Measurements from ENCODE around the gene PPTC7. TPM values are rescaled to one million over a fixed set of nuclear protein-coding genes. Genes with fewer than 3 reads are reported as not detected.
A peak's percentile ranks its signal among the peaks of the same experiment; 100 is the strongest.

Gene PPTC7
- total and polyA plus RNA-seq, 12 donors, result 18.9 to 162 (median 76.3) TPM

DNA sequence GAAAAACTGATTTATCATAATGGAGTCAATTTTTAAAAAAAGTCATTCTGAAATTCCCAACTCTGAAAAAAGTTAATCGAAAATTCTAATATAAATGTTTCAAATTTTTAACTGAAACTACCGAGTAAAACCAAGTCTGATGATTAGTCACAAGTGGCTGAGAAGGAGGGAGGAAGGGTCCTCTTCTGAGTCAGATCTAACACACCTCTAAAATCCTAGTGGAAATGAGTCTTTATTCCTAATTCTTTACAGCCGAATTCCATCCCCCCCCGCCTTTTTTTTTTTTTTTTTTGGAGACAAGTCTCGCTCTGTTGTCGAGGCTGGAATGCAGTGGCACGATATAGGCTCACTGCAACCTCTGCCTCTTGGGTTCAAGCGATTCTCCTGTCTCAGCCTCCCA lies 43.1 kb downstream of the PPTC7 start:
- DNase-seq, result no peak
- ATAC-seq, result no peak
- no peak overlapping the region for H3K4me3 ChIP-seq
- intact Hi-C loops (cut with DNase I), result loop anchor here in 1 of 10 donors (5.0 kb wide), 1 partner anchor 42 kb away; the partner anchor contains the start of gene PPTC7
- no peaks in the 10 kb centered on the region for H3K9me3 ChIP-seq
- TF ChIP-seq CTCF (IDR thresholded peaks at IDR 0.05), result no peak
- peak overlapping the region in 8 of 10 donors; percentile 38 to 86 (median 82) for H3K27ac ChIP-seq
- H3K4me1 ChIP-seq, result peaks cover 14 to 74% (median 44%) of the 10 kb centered on the region in 9 donors
- peaks cover 0 to 86% (median 16%) of the 10 kb centered on the region in 9 donors for H3K36me3 ChIP-seq
- no peaks in the 10 kb centered on the region for H3K27me3 ChIP-seq
- 71 to 88% methylated on average over 8 of the region's 8 CpGs for WGBS, 2 donors

- Histone ChIP-seq H3K36me3 (peaks cover 0 to 88% (median 16%) of the 10 kb centered on the region in 9 donors), H3K9me3 (no peaks in the 10 kb centered on the region), H3K4me3 (no peak overlapping the region), H3K27ac (peak overlapping the region; percentile 64 to 86 (median 81)), H3K27me3 (no peaks in the 10 kb centered on the region), H3K4me1 (peaks cover 12 to 80% (median 36%) of the 10 kb centered on the region in 9 donors)
- no peak for TF ChIP-seq CTCF (IDR thresholded peaks at IDR 0.05)
- WGBS, 2 donors, result 78 to 86% methylated on average over 5 of the region's 5 CpGs
- intact Hi-C loops (cut with DNase I), result loop anchor here in 2 of 10 donors (5.0 kb wide), 1 partner anchor 43 kb away; the partner anchor contains the start of gene PPTC7 (in 2 of the 2)
- ATAC-seq (no peak), DNase-seq (no peak)
Observed at GRCh38 chr12:110538869-110539622, 44.1 kb downstream of the PPTC7 start.

GRCh38 chr12:110537605-110538409 lies 45.3 kb downstream of the PPTC7 start:
- no peaks in the 10 kb centered on the region for H3K9me3 ChIP-seq
- DNase-seq (peak; percentile 55 to 62), ATAC-seq (peak; percentile 78 to 92 (median 84))
- intact Hi-C loops (cut with DNase I), result loop anchor here in 2 of 10 donors (5.0 kb wide), 1 partner anchor 44 kb away; the partner anchor contains the start of gene PPTC7 (in 2 of the 2)
- H3K4me1 ChIP-seq, result peaks cover 5 to 79% (median 24%) of the 10 kb centered on the region in 9 donors
- H3K4me3 ChIP-seq, result no peak overlapping the region
- H3K36me3 ChIP-seq, result peaks cover 0 to 85% (median 16%) of the 10 kb centered on the region in 9 donors
- H3K27me3 ChIP-seq, result no peaks in the 10 kb centered on the region
- TF ChIP-seq CTCF (IDR thresholded peaks at IDR 0.05), result no peak
- H3K27ac ChIP-seq, result peak overlapping the region; percentile 64 to 86 (median 81)
- 59 to 67% methylated on average over 9 of the region's 9 CpGs for WGBS, 2 donors

All from heart right ventricle (tissue), 16 donors.